HepG2 (cell line): ENCODE data around the gene B3GALNT2. TPM values are rescaled to one million over a fixed set of nuclear protein-coding genes. Genes with fewer than 3 reads are reported as not detected.

ENCODE experiments used
- CBX2 ChIP-seq, 2 experiments: fragments of 200-600 bp in 1 of 2; sonication (generic); formaldehyde crosslinking in 1 of 2; IDR thresholded peaks; 2 replicates each; pipeline versions ENCODE4 v1.7.0 to v1.8.1; 2018 to 2022; ENCODE audit warnings: low read depth in 2 of 2, low read length in 1 of 2, mild to moderate bottlenecking in 1 of 2, missing genetic modification reagents in 1 of 2
- ERF ChIP-seq: IDR thresholded peaks from 2 replicates; pipeline ENCODE4 v1.6.1; 2018; ENCODE audit warnings: missing biosample characterization, missing genetic modification reagents
- FOSL2 ChIP-seq: sonication (generic); formaldehyde crosslinking; IDR thresholded peaks from 2 replicates; pipeline ENCODE4 v1.4.0; 2020; ENCODE audit warnings: missing genetic modification reagents
- MTA3 ChIP-seq: sonication (generic); formaldehyde crosslinking; IDR thresholded peaks from 2 replicates; pipeline ENCODE4 v1.4.0; 2020; ENCODE audit warnings: missing genetic modification reagents
- NFIC ChIP-seq: IDR thresholded peaks from 2 replicates; pipeline ENCODE4 v1.6.1; 2012; ENCODE audit warnings: mild to moderate bottlenecking, low read length, inconsistent platforms
- PAX8 ChIP-seq: sonication (generic); formaldehyde crosslinking; IDR thresholded peaks from 2 replicates; pipeline ENCODE4 v1.8.0; 2022; ENCODE audit warnings: mild to moderate bottlenecking, missing genetic modification reagents, borderline replicate concordance
- PITX1 ChIP-seq: sonication (generic); formaldehyde crosslinking; IDR thresholded peaks from 2 replicates; pipeline ENCODE4 v1.5.1; 2020; ENCODE audit warnings: mild to moderate bottlenecking, missing genetic modification reagents
- RFX1 ChIP-seq: fragments of 450-650 bp; IDR thresholded peaks from 2 replicates; pipeline ENCODE4 v1.6.1; 2017
- TEAD3 ChIP-seq: optimal IDR thresholded peaks from 2 replicates; pipeline ENCODE3; 2016; ENCODE audit warnings: borderline replicate concordance
- THYN1 ChIP-seq: sonication (generic); formaldehyde crosslinking; IDR thresholded peaks from 2 replicates; pipeline ENCODE4 v1.8.1; 2023; ENCODE audit warnings: low read depth, mild to moderate bottlenecking, moderate library complexity, missing genetic modification reagents, borderline replicate concordance
- ZNF10 ChIP-seq: sonication (generic); formaldehyde crosslinking; IDR thresholded peaks from 2 replicates; pipeline ENCODE4 v1.4.0; 2020; ENCODE audit warnings: mild to moderate bottlenecking, low read depth, missing genetic modification reagents, borderline replicate concordance
- ZNF337 ChIP-seq: sonication (generic); formaldehyde crosslinking; IDR thresholded peaks from 2 replicates; pipeline ENCODE4 v1.5.1; 2020; ENCODE audit warnings: missing genetic modification reagents, low read depth, mild to moderate bottlenecking, borderline replicate concordance
- ZNF34 ChIP-seq: sonication (generic); formaldehyde crosslinking; IDR thresholded peaks from 2 replicates; pipeline ENCODE4 v1.4.0; 2020; ENCODE audit warnings: mild to moderate bottlenecking, missing genetic modification reagents, borderline replicate concordance
- ZNF598 ChIP-seq: sonication (generic); formaldehyde crosslinking; IDR thresholded peaks from 2 replicates; pipeline ENCODE4 v1.5.1; 2020; ENCODE audit warnings: mild to moderate bottlenecking, missing genetic modification reagents, borderline replicate concordance
- ZNF607 ChIP-seq: sonication (generic); formaldehyde crosslinking; IDR thresholded peaks from 2 replicates; pipeline ENCODE4 v1.5.1; 2020; ENCODE audit warnings: missing genetic modification reagents, mild to moderate bottlenecking, borderline replicate concordance
- ZNF614 ChIP-seq: IDR thresholded peaks from 2 replicates; pipeline ENCODE4 v1.6.1; 2018; ENCODE audit warnings: missing biosample characterization, missing genetic modification reagents, inconsistent platforms, borderline replicate concordance
- polyA plus RNA-seq, 8 experiments: library from polyadenylated mRNA; depleted of rRNA in 3 of 8; stranded (reverse) in 7 of 8; unstranded in 1 of 8; fragments of >200 nt; fragmentation: Illumina TruSeq in 4 of 8; extraction: Trizol in 4 of 8; gene quantifications; 2 replicates each; pipeline versions ENCODE4 v1.2.1 to v1.2.3, GENCODE V29; 2011 to 2016; ENCODE audit warnings: low read depth in 4 of 8, missing spikeins in 1 of 8, mixed read lengths in 1 of 8; ENCODE audit not compliant: insufficient read depth in 1 of 8
- total RNA-seq, 5 experiments: library from RNA; depleted of rRNA; stranded (reverse); fragments of >200 nt; fragmentation: Illumina TruSeq; extraction: Trizol; gene quantifications; 2 replicates each; pipeline ENCODE4 v1.2.3, GENCODE V29; 2016; ENCODE audit warnings: low read depth in 1 of 5
- TF ChIP-seq, protein P1 (sequence below): sonication (generic); formaldehyde crosslinking; IDR thresholded peaks from 2 replicates; pipeline ENCODE4 v1.4.0; 2020; ENCODE audit warnings: missing genetic modification reagents
- TF ChIP-seq, protein P2 (sequence below): sonication (generic); formaldehyde crosslinking; IDR thresholded peaks from 2 replicates; pipeline ENCODE4 v1.8.1; 2023; ENCODE audit warnings: mild to moderate bottlenecking, missing genetic modification reagents
- TF ChIP-seq, protein P3 (sequence below): sonication (generic); formaldehyde crosslinking; IDR thresholded peaks from 2 replicates; pipeline ENCODE4 v1.4.0; 2020; ENCODE audit warnings: missing genetic modification reagents; ENCODE audit errors: not compliant biosample characterization
- TF ChIP-seq, protein P4 (sequence below): IDR thresholded peaks from 2 replicates; pipeline ENCODE4 v1.4.0; 2020; ENCODE audit warnings: mild to moderate bottlenecking, missing genetic modification reagents
- TF ChIP-seq, protein P5 (sequence below): fragments of 450-650 bp; IDR thresholded peaks from 2 replicates; pipeline ENCODE4 v1.6.1; 2017

Gene B3GALNT2
- total and polyA plus RNA-seq, 2 of the 13 experiments (the other 11 are each of a cell fraction or from before 2014, with no cell fraction given), result 16.5 to 28.9 TPM

DNA sequence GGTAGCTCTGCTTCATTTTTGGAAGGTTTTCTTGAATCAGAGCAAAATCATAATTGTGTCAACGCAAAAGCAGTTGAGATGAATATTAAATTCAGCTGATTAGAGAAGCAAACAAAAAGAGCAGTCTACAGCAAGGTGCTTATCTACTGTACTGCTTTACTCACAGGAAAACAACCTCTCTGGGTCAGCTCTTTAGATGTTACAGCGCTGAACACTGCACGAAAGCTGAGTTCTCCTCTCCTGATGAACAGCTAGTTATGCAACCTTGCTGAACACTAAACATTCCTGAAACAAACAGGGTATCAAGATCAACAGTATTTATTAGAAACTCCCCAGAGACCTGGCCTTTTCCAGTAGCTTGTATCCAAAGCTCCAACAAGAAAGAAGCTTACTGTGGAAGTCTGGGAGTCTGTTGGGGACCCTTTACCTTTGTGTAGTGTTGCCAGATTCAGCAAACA, 95.7 kb downstream of the B3GALNT2 start (continued):
- TF ChIP-seq PAX8 (no peak), PITX1 (CRISPR knock-in tag) (peak; percentile 61; the same call in 1 of the 2 replicates), THYN1 (CRISPR knock-in tag) (no peak), CBX2 (IDR thresholded peaks at IDR 0.05; ENCODE audit: low read depth, low read length) (no peak), CBX2 (CRISPR knock-in tag; IDR thresholded peaks at IDR 0.05; ENCODE audit: low read depth) (no peak), RFX1 (no peak), MTA3 (CRISPR knock-in tag) (no peak), ZNF34 (CRISPR knock-in tag) (no peak), ZNF598 (CRISPR knock-in tag) (no peak), ZNF607 (CRISPR knock-in tag) (no peak), FOSL2 (CRISPR knock-in tag) (peak; percentile 63), ZNF337 (CRISPR knock-in tag) (no peak), TEAD3 (CRISPR knock-in tag) (peak; percentile 67), ERF (CRISPR knock-in tag) (peak; percentile 71; the same call in 1 of the 2 replicates), NFIC (peak; percentile 74), ZNF614 (CRISPR knock-in tag) (peak; percentile 59; the same call in 1 of the 2 replicates), ZNF10 (CRISPR knock-in tag) (no peak)
- TF ChIP-seq, protein P1, sequence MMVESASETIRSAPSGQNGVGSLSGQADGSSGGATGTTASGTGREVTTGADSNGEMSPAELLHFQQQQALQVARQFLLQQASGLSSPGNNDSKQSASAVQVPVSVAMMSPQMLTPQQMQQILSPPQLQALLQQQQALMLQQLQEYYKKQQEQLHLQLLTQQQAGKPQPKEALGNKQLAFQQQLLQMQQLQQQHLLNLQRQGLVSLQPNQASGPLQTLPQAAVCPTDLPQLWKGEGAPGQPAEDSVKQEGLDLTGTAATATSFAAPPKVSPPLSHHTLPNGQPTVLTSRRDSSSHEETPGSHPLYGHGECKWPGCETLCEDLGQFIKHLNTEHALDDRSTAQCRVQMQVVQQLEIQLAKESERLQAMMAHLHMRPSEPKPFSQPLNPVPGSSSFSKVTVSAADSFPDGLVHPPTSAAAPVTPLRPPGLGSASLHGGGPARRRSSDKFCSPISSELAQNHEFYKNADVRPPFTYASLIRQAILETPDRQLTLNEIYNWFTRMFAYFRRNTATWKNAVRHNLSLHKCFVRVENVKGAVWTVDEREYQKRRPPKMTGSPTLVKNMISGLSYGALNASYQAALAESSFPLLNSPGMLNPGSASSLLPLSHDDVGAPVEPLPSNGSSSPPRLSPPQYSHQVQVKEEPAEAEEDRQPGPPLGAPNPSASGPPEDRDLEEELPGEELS (CRISPR knock-in tag), result peak; percentile 97
- TF ChIP-seq, protein P2, sequence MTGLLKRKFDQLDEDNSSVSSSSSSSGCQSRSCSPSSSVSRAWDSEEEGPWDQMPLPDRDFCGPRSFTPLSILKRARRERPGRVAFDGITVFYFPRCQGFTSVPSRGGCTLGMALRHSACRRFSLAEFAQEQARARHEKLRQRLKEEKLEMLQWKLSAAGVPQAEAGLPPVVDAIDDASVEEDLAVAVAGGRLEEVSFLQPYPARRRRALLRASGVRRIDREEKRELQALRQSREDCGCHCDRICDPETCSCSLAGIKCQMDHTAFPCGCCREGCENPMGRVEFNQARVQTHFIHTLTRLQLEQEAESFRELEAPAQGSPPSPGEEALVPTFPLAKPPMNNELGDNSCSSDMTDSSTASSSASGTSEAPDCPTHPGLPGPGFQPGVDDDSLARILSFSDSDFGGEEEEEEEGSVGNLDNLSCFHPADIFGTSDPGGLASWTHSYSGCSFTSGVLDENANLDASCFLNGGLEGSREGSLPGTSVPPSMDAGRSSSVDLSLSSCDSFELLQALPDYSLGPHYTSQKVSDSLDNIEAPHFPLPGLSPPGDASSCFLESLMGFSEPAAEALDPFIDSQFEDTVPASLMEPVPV, result no peak
- TF ChIP-seq, protein P3, sequence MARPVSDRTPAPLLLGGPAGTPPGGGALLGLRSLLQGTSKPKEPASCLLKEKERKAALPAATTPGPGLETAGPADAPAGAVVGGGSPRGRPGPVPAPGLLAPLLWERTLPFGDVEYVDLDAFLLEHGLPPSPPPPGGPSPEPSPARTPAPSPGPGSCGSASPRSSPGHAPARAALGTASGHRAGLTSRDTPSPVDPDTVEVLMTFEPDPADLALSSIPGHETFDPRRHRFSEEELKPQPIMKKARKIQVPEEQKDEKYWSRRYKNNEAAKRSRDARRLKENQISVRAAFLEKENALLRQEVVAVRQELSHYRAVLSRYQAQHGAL (CRISPR knock-in tag), result no peak
- TF ChIP-seq, protein P4, sequence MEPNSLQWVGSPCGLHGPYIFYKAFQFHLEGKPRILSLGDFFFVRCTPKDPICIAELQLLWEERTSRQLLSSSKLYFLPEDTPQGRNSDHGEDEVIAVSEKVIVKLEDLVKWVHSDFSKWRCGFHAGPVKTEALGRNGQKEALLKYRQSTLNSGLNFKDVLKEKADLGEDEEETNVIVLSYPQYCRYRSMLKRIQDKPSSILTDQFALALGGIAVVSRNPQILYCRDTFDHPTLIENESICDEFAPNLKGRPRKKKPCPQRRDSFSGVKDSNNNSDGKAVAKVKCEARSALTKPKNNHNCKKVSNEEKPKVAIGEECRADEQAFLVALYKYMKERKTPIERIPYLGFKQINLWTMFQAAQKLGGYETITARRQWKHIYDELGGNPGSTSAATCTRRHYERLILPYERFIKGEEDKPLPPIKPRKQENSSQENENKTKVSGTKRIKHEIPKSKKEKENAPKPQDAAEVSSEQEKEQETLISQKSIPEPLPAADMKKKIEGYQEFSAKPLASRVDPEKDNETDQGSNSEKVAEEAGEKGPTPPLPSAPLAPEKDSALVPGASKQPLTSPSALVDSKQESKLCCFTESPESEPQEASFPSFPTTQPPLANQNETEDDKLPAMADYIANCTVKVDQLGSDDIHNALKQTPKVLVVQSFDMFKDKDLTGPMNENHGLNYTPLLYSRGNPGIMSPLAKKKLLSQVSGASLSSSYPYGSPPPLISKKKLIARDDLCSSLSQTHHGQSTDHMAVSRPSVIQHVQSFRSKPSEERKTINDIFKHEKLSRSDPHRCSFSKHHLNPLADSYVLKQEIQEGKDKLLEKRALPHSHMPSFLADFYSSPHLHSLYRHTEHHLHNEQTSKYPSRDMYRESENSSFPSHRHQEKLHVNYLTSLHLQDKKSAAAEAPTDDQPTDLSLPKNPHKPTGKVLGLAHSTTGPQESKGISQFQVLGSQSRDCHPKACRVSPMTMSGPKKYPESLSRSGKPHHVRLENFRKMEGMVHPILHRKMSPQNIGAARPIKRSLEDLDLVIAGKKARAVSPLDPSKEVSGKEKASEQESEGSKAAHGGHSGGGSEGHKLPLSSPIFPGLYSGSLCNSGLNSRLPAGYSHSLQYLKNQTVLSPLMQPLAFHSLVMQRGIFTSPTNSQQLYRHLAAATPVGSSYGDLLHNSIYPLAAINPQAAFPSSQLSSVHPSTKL (CRISPR knock-in tag), result peak; percentile 69
- TF ChIP-seq, protein P5, sequence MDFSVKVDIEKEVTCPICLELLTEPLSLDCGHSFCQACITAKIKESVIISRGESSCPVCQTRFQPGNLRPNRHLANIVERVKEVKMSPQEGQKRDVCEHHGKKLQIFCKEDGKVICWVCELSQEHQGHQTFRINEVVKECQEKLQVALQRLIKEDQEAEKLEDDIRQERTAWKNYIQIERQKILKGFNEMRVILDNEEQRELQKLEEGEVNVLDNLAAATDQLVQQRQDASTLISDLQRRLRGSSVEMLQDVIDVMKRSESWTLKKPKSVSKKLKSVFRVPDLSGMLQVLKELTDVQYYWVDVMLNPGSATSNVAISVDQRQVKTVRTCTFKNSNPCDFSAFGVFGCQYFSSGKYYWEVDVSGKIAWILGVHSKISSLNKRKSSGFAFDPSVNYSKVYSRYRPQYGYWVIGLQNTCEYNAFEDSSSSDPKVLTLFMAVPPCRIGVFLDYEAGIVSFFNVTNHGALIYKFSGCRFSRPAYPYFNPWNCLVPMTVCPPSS, result no peak
